Measurements from ENCODE around the gene RPUSD3.
A peak's percentile ranks its signal among the peaks of the same experiment; 100 is the strongest.

RPUSD3 gene

GRCh38 chr3:9833078-9833477 is 10.7 kb downstream of the RPUSD3 start:
- no peak for DNase-seq

- DNase-seq, result no peak
These were observed 12.6 kb downstream of the RPUSD3 start for GRCh38 chr3:9831253-9831652.

GRCh38 chr3:9828801-9829755 is 14.7 kb downstream of the RPUSD3 start:
- DNase-seq, result no peak

- DNase-seq, result peak; percentile 17 to 31 (median 28)
These were observed 16.8 kb downstream of the RPUSD3 start for GRCh38 chr3:9826815-9827573.

GRCh38 chr3:9825451-9826040 is 18.3 kb downstream of the RPUSD3 start:
- DNase-seq, result no peak

- DNase-seq, result no peak
These were observed 22.9 kb downstream of the RPUSD3 start for GRCh38 chr3:9820946-9821345.

GRCh38 chr3:9820543-9820942 is 23.3 kb downstream of the RPUSD3 start:
- no peak for DNase-seq

GRCh38 chr3:9818666-9819335 is 25.0 kb downstream of the RPUSD3 start:
- DNase-seq, result no peak

- peak; percentile 28 to 39 (median 33) for DNase-seq
These were observed 26.4 kb downstream of the RPUSD3 start for GRCh38 chr3:9817436-9817835.

- DNase-seq, result no peak
These were observed 27.8 kb downstream of the RPUSD3 start for GRCh38 chr3:9815986-9816385.

- DNase-seq, result no peak
These were observed 30.8 kb downstream of the RPUSD3 start for GRCh38 chr3:9812870-9813483.

- DNase-seq, result no peak
These were observed 33.0 kb downstream of the RPUSD3 start for GRCh38 chr3:9810846-9811245.

- DNase-seq, result no peak
These were observed 33.4 kb downstream of the RPUSD3 start for GRCh38 chr3:9810433-9810770.

GRCh38 chr3:9809615-9810432 is 34.0 kb downstream of the RPUSD3 start, which contains the start of gene TTLL3:
Gene TTLL3, plus strand, starts transcription at chr3:9810262. Its CDS starts 400 bp downstream, at chr3:9810662.
- peak; percentile 52 to 78 (median 63) for DNase-seq

- peak in 2 of 3 donors; percentile 12 to 29 for DNase-seq
These were observed 34.6 kb downstream of the RPUSD3 start for GRCh38 chr3:9809239-9809614.

GRCh38 chr3:9808345-9809037 is 35.3 kb downstream of the RPUSD3 start:
- DNase-seq, result peak in 2 of 3 donors; percentile 26 to 32

GRCh38 chr3:9807981-9808344 is 35.8 kb downstream of the RPUSD3 start:
- DNase-seq, result no peak

GRCh38 chr3:9806688-9807589 is 36.9 kb downstream of the RPUSD3 start:
- DNase-seq, result no peak

- no peak for DNase-seq
These were observed 37.7 kb downstream of the RPUSD3 start for GRCh38 chr3:9806137-9806536.

- DNase-seq, result no peak
These were observed 38.8 kb downstream of the RPUSD3 start for GRCh38 chr3:9804996-9805395.

All from suppressor macrophage treated with lipopolysaccharide for 1 hour (primary cell).